Measurements from ENCODE around the gene TAOK1.

- no peak for TF ChIP-seq CTCF (IDR thresholded peaks at IDR 0.05)
- TF ChIP-seq POLR2A (IDR thresholded peaks at IDR 0.05), result no peak
These were observed 202.8 kb downstream of the TAOK1 start, which contains the start of gene ANKRD13B for GRCh38 chr17:29592850-29593551.

Data from adrenal gland (tissue), 5 donors.